ENCODE measurements around the gene CEP350. TPM values are rescaled to one million over a fixed set of nuclear protein-coding genes. Genes with fewer than 3 reads are reported as not detected.

Gene CEP350
- total RNA-seq, 1 donor from 2014 or later: 60.8 TPM

DNA sequence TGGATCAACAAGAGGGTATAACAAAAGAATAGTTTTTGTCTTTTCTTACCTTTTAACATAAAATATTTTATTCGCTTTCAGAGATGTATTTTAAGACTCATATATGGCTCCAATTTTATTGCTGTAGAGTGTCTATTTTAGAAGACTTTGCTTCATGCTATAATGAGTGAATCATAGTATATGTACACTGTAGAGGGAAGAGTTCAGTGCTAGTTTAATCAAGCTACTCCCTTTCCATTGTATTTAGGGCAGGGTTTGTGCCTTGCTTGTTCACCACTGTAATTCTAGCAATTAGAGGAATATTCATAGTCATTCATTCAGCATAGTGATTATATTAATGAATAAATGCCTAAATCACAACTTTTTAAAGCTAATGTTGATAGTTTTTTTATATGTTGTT lies 78.8 kb downstream of the CEP350 start:
- Mint-ChIP-seq H3K4me1 (no peaks in the 10 kb centered on the region), H3K27ac (no peak overlapping the region), H3K4me3 (no peak overlapping the region), H3K27me3 (no peaks in the 10 kb centered on the region), H3K9me3 (no peaks in the 10 kb centered on the region), H3K36me3 (ENCODE audit: low read depth) (peaks cover 68% of the 10 kb centered on the region)
- ATAC-seq (ENCODE audit: low read depth) (no peak), DNase-seq (no peak)
- intact Hi-C loops (cut with micrococcal nuclease): no loop called here
- TF ChIP-seq, protein P1, sequence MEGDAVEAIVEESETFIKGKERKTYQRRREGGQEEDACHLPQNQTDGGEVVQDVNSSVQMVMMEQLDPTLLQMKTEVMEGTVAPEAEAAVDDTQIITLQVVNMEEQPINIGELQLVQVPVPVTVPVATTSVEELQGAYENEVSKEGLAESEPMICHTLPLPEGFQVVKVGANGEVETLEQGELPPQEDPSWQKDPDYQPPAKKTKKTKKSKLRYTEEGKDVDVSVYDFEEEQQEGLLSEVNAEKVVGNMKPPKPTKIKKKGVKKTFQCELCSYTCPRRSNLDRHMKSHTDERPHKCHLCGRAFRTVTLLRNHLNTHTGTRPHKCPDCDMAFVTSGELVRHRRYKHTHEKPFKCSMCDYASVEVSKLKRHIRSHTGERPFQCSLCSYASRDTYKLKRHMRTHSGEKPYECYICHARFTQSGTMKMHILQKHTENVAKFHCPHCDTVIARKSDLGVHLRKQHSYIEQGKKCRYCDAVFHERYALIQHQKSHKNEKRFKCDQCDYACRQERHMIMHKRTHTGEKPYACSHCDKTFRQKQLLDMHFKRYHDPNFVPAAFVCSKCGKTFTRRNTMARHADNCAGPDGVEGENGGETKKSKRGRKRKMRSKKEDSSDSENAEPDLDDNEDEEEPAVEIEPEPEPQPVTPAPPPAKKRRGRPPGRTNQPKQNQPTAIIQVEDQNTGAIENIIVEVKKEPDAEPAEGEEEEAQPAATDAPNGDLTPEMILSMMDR (IDR thresholded peaks at IDR 0.05): no peak
- POLR2A ChIA-PET: no interaction called here
- CTCF ChIA-PET: no interaction called here

- Mint-ChIP-seq H3K36me3 (ENCODE audit: low read depth) (peaks cover 73% of the 10 kb centered on the region), H3K4me3 (no peak overlapping the region), H3K27me3 (no peaks in the 10 kb centered on the region), H3K4me1 (no peaks in the 10 kb centered on the region), H3K27ac (no peak overlapping the region), H3K9me3 (no peaks in the 10 kb centered on the region)
- TF ChIP-seq, protein P1 (IDR thresholded peaks at IDR 0.05): no peak
- ChIA-PET POLR2A (no interaction called here), CTCF (no interaction called here)
- ATAC-seq (ENCODE audit: low read depth) (no peak), DNase-seq (no peak)
- intact Hi-C loops (cut with micrococcal nuclease): no loop called here
Observed at GRCh38 chr1:180040034-180040433, 85.4 kb downstream of the CEP350 start.

DNA sequence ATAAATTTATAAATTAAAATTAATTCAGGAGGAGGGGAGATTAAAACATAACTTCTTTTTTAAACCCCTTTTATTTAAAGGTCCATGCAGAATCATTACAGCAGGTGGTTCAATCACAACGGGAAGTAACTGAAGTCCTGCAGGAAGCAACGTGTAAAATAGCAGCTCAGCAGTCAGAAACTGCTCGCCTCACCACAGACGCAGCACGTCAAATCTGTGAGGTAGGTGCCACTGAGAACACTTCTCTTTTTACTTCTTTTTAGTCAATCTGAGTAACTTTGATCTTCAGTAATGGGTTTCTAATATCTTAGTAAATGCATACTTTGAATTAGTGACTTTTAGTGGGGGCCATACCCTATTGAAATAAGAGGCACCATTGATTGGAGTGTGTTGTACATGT lies 87.0 kb downstream of the CEP350 start:
- H3K9me3 Mint-ChIP-seq: no peaks in the 10 kb centered on the region
- H3K27ac Mint-ChIP-seq: no peak overlapping the region
- TF ChIP-seq, protein P1 (IDR thresholded peaks at IDR 0.05): no peak
- ATAC-seq (ENCODE audit: low read depth): no peak
- CTCF ChIA-PET: interaction anchor here (1.0 kb wide), 1 partner anchor 12 kb away, joined by 3 read pairs; no protein-coding TSS in a partner anchor
- H3K27me3 Mint-ChIP-seq: no peaks in the 10 kb centered on the region
- POLR2A ChIA-PET: no interaction called here
- peaks cover 75% of the 10 kb centered on the region for H3K36me3 Mint-ChIP-seq (ENCODE audit: low read depth)
- H3K4me3 Mint-ChIP-seq: no peak overlapping the region
- intact Hi-C loops (cut with micrococcal nuclease): no loop called here
- no peaks in the 10 kb centered on the region for H3K4me1 Mint-ChIP-seq
- no peak for DNase-seq

DNA sequence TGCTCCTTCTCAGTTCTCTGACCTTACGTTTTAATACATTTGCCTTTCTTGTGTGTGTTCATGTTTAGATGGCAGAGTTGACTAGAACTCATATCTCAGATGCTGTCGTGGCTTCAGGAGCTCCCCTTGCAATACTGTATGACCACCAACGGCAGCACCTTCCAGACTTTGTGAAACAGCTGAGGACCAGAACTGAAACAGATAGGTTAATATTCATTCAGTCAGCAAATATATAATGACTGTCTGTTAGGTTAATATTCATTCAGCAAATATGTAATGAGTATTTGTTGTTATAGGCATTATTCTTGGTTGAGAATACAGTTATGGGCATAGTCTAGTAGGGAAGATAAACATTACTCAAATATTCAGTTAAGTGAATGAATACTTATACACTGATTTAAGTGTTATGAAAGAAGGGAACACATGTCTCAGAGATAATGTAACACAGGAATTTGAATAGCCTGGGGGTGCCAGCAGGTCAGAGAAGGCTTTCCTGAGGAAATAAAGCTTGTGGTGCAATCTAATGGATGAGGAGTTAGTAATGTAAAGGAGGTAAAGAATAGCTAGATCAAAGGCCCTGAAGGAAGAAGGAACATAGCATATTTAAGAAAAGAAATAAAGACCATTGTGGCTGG lies 88.5 kb downstream of the CEP350 start:
- H3K9me3 Mint-ChIP-seq: no peaks in the 10 kb centered on the region
- intact Hi-C loops (cut with micrococcal nuclease): no loop called here
- DNase-seq: no peak
- TF ChIP-seq, protein P1 (IDR thresholded peaks at IDR 0.05): no peak
- H3K27me3 Mint-ChIP-seq: no peaks in the 10 kb centered on the region
- no peak overlapping the region for H3K4me3 Mint-ChIP-seq
- H3K4me1 Mint-ChIP-seq: no peaks in the 10 kb centered on the region
- H3K27ac Mint-ChIP-seq: no peak overlapping the region
- H3K36me3 Mint-ChIP-seq (ENCODE audit: low read depth): peaks cover 73% of the 10 kb centered on the region
- ATAC-seq (ENCODE audit: low read depth): no peak
- CTCF ChIA-PET: no interaction called here
- POLR2A ChIA-PET: no interaction called here

DNA sequence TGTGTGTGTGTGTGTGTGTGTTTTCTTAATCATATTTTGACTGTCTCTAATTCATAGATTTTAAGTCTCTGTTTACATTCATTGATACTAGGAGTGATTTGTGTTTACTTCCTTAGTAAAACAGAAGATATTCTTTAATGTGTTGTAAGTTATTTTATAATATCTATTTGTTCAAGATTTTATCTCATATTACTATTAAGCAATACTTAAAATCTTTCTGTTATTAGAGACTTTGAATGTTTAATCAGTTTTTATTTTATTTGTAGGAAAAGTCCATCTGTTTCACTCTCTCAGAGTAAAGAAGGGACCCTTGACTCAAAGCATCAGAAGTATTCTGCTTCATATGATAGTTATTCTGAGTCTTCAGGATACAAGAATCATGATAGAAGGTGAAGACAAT lies 89.2 kb downstream of the CEP350 start:
- TF ChIP-seq, protein P1 (IDR thresholded peaks at IDR 0.05): no peak
- Mint-ChIP-seq H3K36me3 (ENCODE audit: low read depth) (peaks cover 73% of the 10 kb centered on the region), H3K4me1 (no peaks in the 10 kb centered on the region), H3K4me3 (no peak overlapping the region), H3K9me3 (no peaks in the 10 kb centered on the region), H3K27ac (no peak overlapping the region), H3K27me3 (no peaks in the 10 kb centered on the region)
- CTCF ChIA-PET: no interaction called here
- POLR2A ChIA-PET: no interaction called here
- DNase-seq: no peak
- ATAC-seq (ENCODE audit: low read depth): no peak
- intact Hi-C loops (cut with micrococcal nuclease): no loop called here
